Panc1 (cell line): ENCODE measurements around the gene MAP2. TPM values are rescaled to one million over a fixed set of nuclear protein-coding genes. Genes with fewer than 3 reads are reported as not detected.

ENCODE experiments used
- ATAC-seq: fragments of 200-7000 bp; cut with Tn5 transposase; 2 replicates; pipeline ENCODE4 v1.9.1; 2020; ENCODE audit warnings: mild to moderate bottlenecking, moderate library complexity
- BruUV-seq: library from RNA; stranded (reverse); fragments of 400-500 nt; replicated peaks from 2 replicates; lab custom pipeline; 2021; lab: Mats Ljungman, UMichigan
- CTCF ChIA-PET: fragments of 300-600 bp; sonication (Branson Sonifier 250); formaldehyde crosslinking; loops from one replicate; lab custom pipeline; 2022; ENCODE audit warnings: antibody characterized with exemption; lab: Charles Lee
- POLR2A ChIA-PET: fragments of 300-600 bp; sonication (Branson Sonifier 250); formaldehyde crosslinking; loops from one replicate; lab custom pipeline; 2022; ENCODE audit warnings: antibody characterized with exemption; lab: Charles Lee
- DNase-seq: peaks from one replicate; pipeline ENCODE4 v3.0.0-alpha.2; 2010; ENCODE audit warnings: low read depth, low spot score
- H3K27ac ChIP-seq: 2 replicates; pipeline ENCODE4 v1.5.1; 2011; ENCODE audit warnings: mild to moderate bottlenecking, low read length, inconsistent platforms
- H3K27me3 ChIP-seq: fragments of 200-500 bp; sonication (Bioruptor generic); 2 replicates; pipeline ENCODE4 v1.6.0; 2014; ENCODE audit warnings: low read length, inconsistent platforms; ENCODE audit not compliant: control insufficient read depth, insufficient read depth
- H3K36me3 ChIP-seq: fragments of 200-500 bp; sonication (Bioruptor generic); 2 replicates; pipeline ENCODE4 v1.5.1; 2014; ENCODE audit warnings: inconsistent platforms, mild to moderate bottlenecking, low read length, moderate library complexity; ENCODE audit not compliant: control insufficient read depth, insufficient read depth
- H3K4me1 ChIP-seq: 2 replicates; pipeline ENCODE4 v1.5.1; 2011; ENCODE audit warnings: inconsistent platforms, mild to moderate bottlenecking, low read length, moderate library complexity; ENCODE audit not compliant: control insufficient read depth, insufficient read depth
- H3K4me3 ChIP-seq, 2 experiments: 2 replicates each; pipeline ENCODE4 v1.5.1; 2011 to 2012; ENCODE audit warnings: low read depth in 2 of 2, low read length in 2 of 2, mild to moderate bottlenecking in 2 of 2, inconsistent platforms in 1 of 2, moderate library complexity in 1 of 2
- H3K9me3 ChIP-seq: fragments of 200-500 bp; sonication (Bioruptor generic); 2 replicates; pipeline ENCODE4 v1.5.1; 2014; ENCODE audit warnings: low read depth, mild to moderate bottlenecking, inconsistent platforms, low read length, moderate library complexity; ENCODE audit not compliant: control insufficient read depth, insufficient read depth
- CTCF ChIP-seq: fragments of 450-650 bp; IDR thresholded peaks from 2 replicates; pipeline ENCODE4 v1.5.1; 2017; ENCODE audit warnings: mild to moderate bottlenecking
- POLR2AphosphoS5 ChIP-seq: IDR thresholded peaks from 2 replicates; pipeline ENCODE4 v1.6.1; 2012; ENCODE audit warnings: mild to moderate bottlenecking, low read depth, low read length, moderate library complexity
- SIN3A ChIP-seq: IDR thresholded peaks from 2 replicates; pipeline ENCODE4 v1.6.1; 2012; ENCODE audit warnings: low read depth, mild to moderate bottlenecking, low read length, moderate library complexity, borderline replicate concordance; ENCODE audit not compliant: insufficient read depth
- TCF7L2 ChIP-seq: IDR thresholded peaks from 2 replicates; pipeline ENCODE4 v1.6.1; 2011; ENCODE audit warnings: mild to moderate bottlenecking, low read depth, low read length, inconsistent platforms
- in situ Hi-C: cut with HindIII; loops from 2 replicates; pipeline ENCODE4 v1.10.0; 2016; ENCODE audit warnings: low sequenced_read_pairs, low pct_unique_long_range_greater_than_20kb
- intact Hi-C: fragments of 100-400 bp; cut with micrococcal nuclease; formaldehyde crosslinking; loops from one replicate; pipeline ENCODE4 v1.10.0; 2022; ENCODE audit not compliant: unreplicated experiment
- total RNA-seq: library from RNA; stranded (reverse); gene quantifications from one replicate; pipeline ENCODE4 v1.2.1, GENCODE V29; 2021; ENCODE audit not compliant: unreplicated experiment
- TF ChIP-seq, protein P1 (sequence below), 2 experiments: IDR thresholded peaks; 2 replicates each; pipeline ENCODE4 v1.6.1; 2011 to 2012; ENCODE audit warnings: low read depth in 2 of 2, control low read depth in 1 of 2, low read length in 1 of 2, mild to moderate bottlenecking in 1 of 2, moderate library complexity in 1 of 2; ENCODE audit not compliant: insufficient read depth in 1 of 2

The MAP2 gene
- total RNA-seq, 1 experiment from 2014 or later, result 44.9 TPM

DNA sequence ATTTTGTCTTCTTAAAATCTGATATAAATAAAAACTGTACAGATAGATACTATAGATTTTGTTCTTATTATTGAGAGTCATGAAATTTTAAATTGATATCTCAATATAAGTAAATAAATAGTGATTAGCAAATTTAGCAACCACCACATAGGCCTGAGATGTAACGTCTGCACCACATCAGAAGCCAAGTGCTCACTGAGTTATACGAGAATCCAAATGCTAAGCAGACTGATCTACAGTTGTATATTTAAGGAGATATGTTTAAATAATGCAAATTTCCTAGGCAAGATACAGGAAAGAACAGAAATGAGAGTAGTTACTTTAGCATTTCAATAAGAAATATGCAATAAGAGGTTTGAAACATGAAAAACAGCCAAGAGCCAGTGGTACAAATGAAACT lies 262.6 kb downstream of the MAP2 start:
- CTCF ChIA-PET, result no interaction called here

DNA sequence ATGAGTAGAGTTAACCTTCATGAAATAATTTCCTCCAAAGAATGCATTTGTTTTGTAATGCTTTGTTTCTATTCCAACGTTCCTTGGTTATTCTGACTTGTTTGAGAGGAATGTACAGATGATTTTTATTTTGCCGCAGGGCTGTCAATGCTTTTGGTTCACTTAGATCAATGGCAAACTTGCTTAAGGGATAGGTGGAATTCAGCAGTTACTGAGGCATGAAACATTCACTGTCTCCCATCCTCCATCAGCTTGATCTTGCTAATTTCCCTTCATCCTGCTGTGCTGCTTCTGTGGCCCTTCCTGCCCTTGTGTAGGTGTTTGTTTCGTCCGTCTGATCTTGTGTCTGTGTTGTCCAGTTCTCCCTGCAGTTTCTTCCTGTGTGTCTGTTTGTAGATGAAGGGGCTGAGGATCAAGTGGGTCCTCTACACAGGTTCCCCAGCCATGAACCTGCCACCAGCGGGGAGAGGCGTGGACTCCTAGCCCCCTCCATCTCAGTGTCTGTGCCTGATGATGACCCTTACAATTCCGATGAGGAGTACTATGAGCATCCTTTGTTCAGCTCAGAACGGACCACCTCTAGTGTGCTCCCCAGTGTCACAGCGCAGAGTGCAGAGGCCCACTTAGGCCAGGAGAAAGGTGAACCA lies 263.6 kb downstream of the MAP2 start:
- Histone ChIP-seq H3K9me3 (no peaks in the 10 kb centered on the region), H3K27me3 (no peaks in the 10 kb centered on the region), H3K4me3 (no peak overlapping the region), H3K27ac (no peak overlapping the region), H3K4me1 (no peaks in the 10 kb centered on the region), H3K36me3 (no peaks in the 10 kb centered on the region; the same call in 1 of the 2 replicates)
- POLR2A ChIA-PET, result no interaction called here
- ATAC-seq (no peak), DNase-seq (no peak)
- in situ Hi-C loops (no loop called here), intact Hi-C loops (no loop called here)
- TF ChIP-seq POLR2AphosphoS5 (no peak), TCF7L2 (no peak), SIN3A (no peak), CTCF (no peak)
- no TSS peak for BruUV-seq
- CTCF ChIA-PET, result no interaction called here

More for the DNA sequence above, 262.6 kb downstream of the MAP2 start:
- intact Hi-C loops, result no loop called here
- H3K27ac ChIP-seq, result no peak overlapping the region
- H3K27me3 ChIP-seq, result no peaks in the 10 kb centered on the region
- H3K36me3 ChIP-seq, result no peaks in the 10 kb centered on the region; the same call in 1 of the 2 replicates
- H3K9me3 ChIP-seq, result no peaks in the 10 kb centered on the region
- BruUV-seq, result no TSS peak
- H3K4me1 ChIP-seq, result no peaks in the 10 kb centered on the region
- no peak for ATAC-seq
- POLR2A ChIA-PET, result no interaction called here
- TF ChIP-seq TCF7L2 (no peak), CTCF (no peak), SIN3A (no peak)
- in situ Hi-C loops, result no loop called here
- DNase-seq, result no peak
- H3K4me3 ChIP-seq, result no peak overlapping the region

DNA sequence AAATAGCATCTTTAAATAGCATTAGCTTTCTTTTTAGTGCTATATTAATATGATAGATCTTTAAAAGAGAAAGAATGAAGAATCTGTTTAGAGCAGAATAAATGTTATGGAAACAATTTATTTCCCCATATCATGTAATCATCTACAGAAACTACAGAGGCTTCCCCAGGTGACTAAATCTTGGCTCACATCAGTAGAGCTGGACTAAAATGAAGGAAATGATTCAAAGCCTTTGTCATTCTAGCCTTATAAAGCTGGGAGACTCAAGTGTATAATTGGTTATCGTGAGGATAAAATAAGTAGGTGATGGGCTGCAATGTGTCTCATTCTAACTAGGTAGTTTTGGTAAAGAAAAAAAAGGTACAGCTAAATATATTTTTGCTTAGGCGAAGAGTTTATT lies 264.5 kb downstream of the MAP2 start:
- Histone ChIP-seq H3K4me3 (no peak overlapping the region), H3K27me3 (no peaks in the 10 kb centered on the region), H3K36me3 (no peaks in the 10 kb centered on the region; the same call in 1 of the 2 replicates), H3K4me1 (no peaks in the 10 kb centered on the region), H3K27ac (no peak overlapping the region), H3K9me3 (no peaks in the 10 kb centered on the region)
- CTCF ChIA-PET, result no interaction called here
- no TSS peak for BruUV-seq
- intact Hi-C loops (no loop called here), in situ Hi-C loops (no loop called here)
- TF ChIP-seq SIN3A, result no peak
- no peak for TF ChIP-seq POLR2AphosphoS5
- TF ChIP-seq, protein P1, sequence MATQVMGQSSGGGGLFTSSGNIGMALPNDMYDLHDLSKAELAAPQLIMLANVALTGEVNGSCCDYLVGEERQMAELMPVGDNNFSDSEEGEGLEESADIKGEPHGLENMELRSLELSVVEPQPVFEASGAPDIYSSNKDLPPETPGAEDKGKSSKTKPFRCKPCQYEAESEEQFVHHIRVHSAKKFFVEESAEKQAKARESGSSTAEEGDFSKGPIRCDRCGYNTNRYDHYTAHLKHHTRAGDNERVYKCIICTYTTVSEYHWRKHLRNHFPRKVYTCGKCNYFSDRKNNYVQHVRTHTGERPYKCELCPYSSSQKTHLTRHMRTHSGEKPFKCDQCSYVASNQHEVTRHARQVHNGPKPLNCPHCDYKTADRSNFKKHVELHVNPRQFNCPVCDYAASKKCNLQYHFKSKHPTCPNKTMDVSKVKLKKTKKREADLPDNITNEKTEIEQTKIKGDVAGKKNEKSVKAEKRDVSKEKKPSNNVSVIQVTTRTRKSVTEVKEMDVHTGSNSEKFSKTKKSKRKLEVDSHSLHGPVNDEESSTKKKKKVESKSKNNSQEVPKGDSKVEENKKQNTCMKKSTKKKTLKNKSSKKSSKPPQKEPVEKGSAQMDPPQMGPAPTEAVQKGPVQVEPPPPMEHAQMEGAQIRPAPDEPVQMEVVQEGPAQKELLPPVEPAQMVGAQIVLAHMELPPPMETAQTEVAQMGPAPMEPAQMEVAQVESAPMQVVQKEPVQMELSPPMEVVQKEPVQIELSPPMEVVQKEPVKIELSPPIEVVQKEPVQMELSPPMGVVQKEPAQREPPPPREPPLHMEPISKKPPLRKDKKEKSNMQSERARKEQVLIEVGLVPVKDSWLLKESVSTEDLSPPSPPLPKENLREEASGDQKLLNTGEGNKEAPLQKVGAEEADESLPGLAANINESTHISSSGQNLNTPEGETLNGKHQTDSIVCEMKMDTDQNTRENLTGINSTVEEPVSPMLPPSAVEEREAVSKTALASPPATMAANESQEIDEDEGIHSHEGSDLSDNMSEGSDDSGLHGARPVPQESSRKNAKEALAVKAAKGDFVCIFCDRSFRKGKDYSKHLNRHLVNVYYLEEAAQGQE (IDR thresholded peaks at IDR 0.05; ENCODE audit: insufficient read depth in 1 of 2, low read depth in 2 of 2, low read length in 1 of 2), result no peak
- no peak for TF ChIP-seq CTCF
- no peak for TF ChIP-seq TCF7L2
- no peak for ATAC-seq
- no peak for DNase-seq
- POLR2A ChIA-PET, result no interaction called here
